Measurements from ENCODE around the gene NINJ2. TPM values are rescaled to one million over a fixed set of nuclear protein-coding genes. Genes with fewer than 3 reads are reported as not detected.

The NINJ2 gene
- total and polyA plus RNA-seq, 4 donors, result 5.8 to 28.4 (median 14.3) TPM

DNA sequence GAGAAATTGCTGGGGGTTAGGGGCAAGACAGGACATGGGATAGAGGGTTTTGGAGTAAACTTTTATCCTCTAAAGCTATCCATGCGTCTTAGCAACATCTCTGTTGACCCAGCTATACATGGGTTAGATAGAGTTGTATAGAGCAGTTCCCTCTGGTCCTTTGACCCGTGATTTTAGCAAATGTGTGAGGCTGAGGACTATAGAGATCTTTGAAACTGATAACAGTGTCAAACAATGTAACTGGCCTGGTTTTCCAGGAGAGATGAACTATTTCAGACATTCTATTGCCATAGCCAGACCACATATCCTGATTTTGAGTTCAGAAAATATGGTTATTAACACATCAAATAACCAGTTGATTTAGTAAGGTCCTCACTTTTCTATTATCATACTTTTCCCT is 143.1 kb downstream of the NINJ2 start:
- H3K27me3 ChIP-seq (ENCODE audit: control insufficient read depth in 3 of 3, insufficient read depth in 3 of 3, low read length in 2 of 3), result peaks cover 0 to 7% (median 3%) of the 10 kb centered on the region in 3 donors
- H3K36me3 ChIP-seq (ENCODE audit: control insufficient read depth in 4 of 4, insufficient read depth in 4 of 4, low read length in 4 of 4), result no peaks in the 10 kb centered on the region
- WGBS, 2 donors, result 60 to 75% methylated on average over 2 of the region's 2 CpGs
- no peaks in the 10 kb centered on the region for H3K4me1 ChIP-seq (ENCODE audit: control insufficient read depth in 5 of 5, insufficient read depth in 5 of 5, low read length in 5 of 5)
- no peak overlapping the region for H3K4me3 ChIP-seq
- TF ChIP-seq, protein P1, sequence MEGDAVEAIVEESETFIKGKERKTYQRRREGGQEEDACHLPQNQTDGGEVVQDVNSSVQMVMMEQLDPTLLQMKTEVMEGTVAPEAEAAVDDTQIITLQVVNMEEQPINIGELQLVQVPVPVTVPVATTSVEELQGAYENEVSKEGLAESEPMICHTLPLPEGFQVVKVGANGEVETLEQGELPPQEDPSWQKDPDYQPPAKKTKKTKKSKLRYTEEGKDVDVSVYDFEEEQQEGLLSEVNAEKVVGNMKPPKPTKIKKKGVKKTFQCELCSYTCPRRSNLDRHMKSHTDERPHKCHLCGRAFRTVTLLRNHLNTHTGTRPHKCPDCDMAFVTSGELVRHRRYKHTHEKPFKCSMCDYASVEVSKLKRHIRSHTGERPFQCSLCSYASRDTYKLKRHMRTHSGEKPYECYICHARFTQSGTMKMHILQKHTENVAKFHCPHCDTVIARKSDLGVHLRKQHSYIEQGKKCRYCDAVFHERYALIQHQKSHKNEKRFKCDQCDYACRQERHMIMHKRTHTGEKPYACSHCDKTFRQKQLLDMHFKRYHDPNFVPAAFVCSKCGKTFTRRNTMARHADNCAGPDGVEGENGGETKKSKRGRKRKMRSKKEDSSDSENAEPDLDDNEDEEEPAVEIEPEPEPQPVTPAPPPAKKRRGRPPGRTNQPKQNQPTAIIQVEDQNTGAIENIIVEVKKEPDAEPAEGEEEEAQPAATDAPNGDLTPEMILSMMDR (IDR thresholded peaks at IDR 0.05; ENCODE audit: control extremely low read depth, extremely low read depth), result no peak
- DNase-seq, result no peak
- no peak for ATAC-seq (ENCODE audit: insufficient read depth, low FRiP score)
- no peak overlapping the region for H3K9ac ChIP-seq (ENCODE audit: insufficient read depth in 1 of 2, low read length in 2 of 2)
- H3K9me3 ChIP-seq (ENCODE audit: control insufficient read depth in 4 of 4, insufficient read depth in 3 of 4, low read length in 3 of 4), result peaks cover 0 to 1% (median 0%) of the 10 kb centered on the region in 4 donors
- H3K27ac ChIP-seq (ENCODE audit: low read depth in 1 of 2, low read length in 1 of 2), result no peak overlapping the region

DNA sequence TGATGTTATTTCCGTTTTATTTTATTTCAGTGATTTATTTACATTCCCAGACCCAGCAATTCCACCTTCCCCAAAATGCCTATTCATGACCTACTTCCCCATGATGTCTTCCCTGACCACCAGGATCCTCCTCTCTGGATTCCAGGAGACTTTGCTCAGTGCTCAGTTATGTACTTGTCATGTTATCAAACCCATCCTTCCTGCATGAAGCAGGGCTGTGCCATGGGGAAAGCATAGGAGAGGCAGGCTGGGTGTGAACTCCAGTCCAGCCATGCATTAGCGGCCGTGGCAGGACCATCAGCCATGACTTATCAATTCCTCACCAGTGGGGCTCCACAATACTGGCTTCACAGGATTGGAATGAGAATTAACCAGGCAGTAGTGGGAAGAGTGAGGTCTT is 145.7 kb downstream of the NINJ2 start:
- H3K9me3 ChIP-seq (ENCODE audit: control insufficient read depth in 4 of 4, insufficient read depth in 3 of 4, low read length in 3 of 4), result peaks cover 0 to 1% (median 0%) of the 10 kb centered on the region in 4 donors
- no peak overlapping the region for H3K27ac ChIP-seq (ENCODE audit: low read depth in 1 of 2, low read length in 1 of 2)
- H3K27me3 ChIP-seq (ENCODE audit: control insufficient read depth in 3 of 3, insufficient read depth in 3 of 3, low read length in 2 of 3), result peaks cover 0 to 7% (median 3%) of the 10 kb centered on the region in 3 donors
- ATAC-seq (ENCODE audit: insufficient read depth, low FRiP score), result no peak
- WGBS, 2 donors, result 79 to 85% methylated on average over 3 of the region's 3 CpGs
- H3K36me3 ChIP-seq (ENCODE audit: control insufficient read depth in 4 of 4, insufficient read depth in 4 of 4, low read length in 4 of 4), result no peaks in the 10 kb centered on the region
- no peak overlapping the region for H3K9ac ChIP-seq (ENCODE audit: insufficient read depth in 1 of 2, low read length in 2 of 2)
- H3K4me1 ChIP-seq (ENCODE audit: control insufficient read depth in 5 of 5, insufficient read depth in 5 of 5, low read length in 5 of 5), result peaks cover 0 to 5% (median 0%) of the 10 kb centered on the region in 5 donors
- TF ChIP-seq, protein P1 (IDR thresholded peaks at IDR 0.05; ENCODE audit: control extremely low read depth, extremely low read depth), result no peak
- DNase-seq, result no peak
- H3K4me3 ChIP-seq, result no peak overlapping the region

Small RNA genes lying within 50 kb of the gene (small RNA-seq; reads per million reads assigned to genes)
- not detected for gene RNU7-103P (ENCODE audit: low replicate concordance)

Other genes starting within 250 kb of the NINJ2 start
- gene B4GALNT3, start 203.5 kb downstream of the NINJ2 start, total RNA-seq, result 10 to 100 TPM in 1 of 2 donors, 1 to 10 TPM in 1; 1.7 to 36.1 TPM
- 10 to 100 TPM in 1 of 2 donors, 1 to 10 TPM in 1; 8.8 to 17.2 TPM for gene B4GALNT3, start 203.5 kb downstream of the NINJ2 start, polyA plus RNA-seq
- gene WNK1, start 89.1 kb upstream of the NINJ2 start, total RNA-seq, result 100 to 1,000 TPM; 201 to 269 TPM
- 10 to 100 TPM; 23.1 to 55.4 TPM for gene WNK1, start 89.1 kb upstream of the NINJ2 start, polyA plus RNA-seq

Measured in lung (tissue), 13 donors.